DOHH2 (cell line): ENCODE results near the gene NXT1.

Experiments used
- CTCF ChIP-seq: fragments of 200-600 bp; sonication (generic); IDR thresholded peaks from one replicate; pipeline ENCODE4 v1.5.1; 2014; ENCODE audit warnings: antibody characterized with exemption, mild to moderate bottlenecking, low read depth, low read length; ENCODE audit not compliant: poor library complexity, severe bottlenecking
- EZH2phosphoT487 ChIP-seq: fragments of 200-600 bp; sonication (generic); IDR thresholded peaks from 2 replicates; pipeline ENCODE4 v1.6.1; 2017; ENCODE audit warnings: borderline replicate concordance, mild to moderate bottlenecking, antibody characterized with exemption, low read length, moderate library complexity, mixed read lengths

- TF ChIP-seq CTCF (no peak), EZH2phosphoT487 (no peak)
Measured at GRCh38 chr20:23358923-23359593, 8.5 kb downstream of the NXT1 start.
